ENCODE results near the gene PCDHB16.
A peak's percentile ranks its signal among the peaks of the same experiment; 100 is the strongest.
"Not testable (repeated sequence)": the region's sequence is repeated elsewhere in the genome, so short reads cannot be mapped to it uniquely, and the experiment has no call there.

PCDHB16 gene

DNA sequence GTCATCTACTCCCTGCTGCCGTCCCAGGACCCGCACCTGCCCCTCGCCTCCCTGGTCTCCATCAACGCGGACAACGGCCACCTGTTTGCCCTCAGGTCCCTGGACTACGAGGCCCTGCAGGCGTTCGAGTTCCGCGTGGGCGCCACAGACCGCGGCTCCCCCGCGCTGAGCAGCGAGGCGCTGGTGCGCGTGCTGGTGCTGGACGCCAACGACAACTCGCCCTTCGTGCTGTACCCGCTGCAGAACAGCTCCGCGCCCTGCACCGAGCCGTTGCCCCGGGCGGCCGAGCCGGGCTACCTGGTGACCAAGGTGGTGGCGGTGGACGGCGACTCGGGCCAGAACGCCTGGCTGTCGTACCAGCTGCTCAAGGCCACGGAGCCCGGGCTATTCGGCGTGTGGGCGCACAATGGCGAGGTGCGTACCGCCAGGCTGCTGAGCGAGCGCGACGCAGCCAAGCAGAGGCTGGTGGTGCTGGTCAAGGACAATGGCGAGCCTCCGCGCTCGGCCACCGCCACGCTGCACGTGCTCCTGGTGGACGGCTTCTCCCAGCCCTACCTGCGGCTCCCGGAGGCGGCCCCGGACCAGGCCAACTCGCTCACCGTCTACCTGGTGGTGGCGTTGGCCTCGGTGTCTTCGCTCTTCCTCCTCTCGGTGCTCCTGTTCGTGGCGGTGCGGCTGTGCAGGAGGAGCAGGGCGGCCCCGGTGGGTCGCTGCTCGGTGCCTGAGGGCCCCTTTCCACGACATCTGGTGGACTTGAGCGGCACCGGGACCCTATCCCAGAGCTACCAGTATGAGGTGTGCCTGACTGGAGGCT lies 7.7 kb upstream of the PCDHB16 start:
- not testable (repeated sequence) for H3K27ac Mint-ChIP-seq, ATAC-seq, H3K36me3 Mint-ChIP-seq, H3K4me3 Mint-ChIP-seq, H3K9me3 Mint-ChIP-seq, H3K4me1 Mint-ChIP-seq
- H3K27me3 Mint-ChIP-seq, result peaks cover 12% of the 10 kb centered on the region

- H3K27me3 Mint-ChIP-seq, result peaks cover 6% of the 10 kb centered on the region
- no peak for ATAC-seq
- no peaks in the 10 kb centered on the region for H3K9me3 Mint-ChIP-seq
- H3K4me3 Mint-ChIP-seq, result no peak overlapping the region
- no peaks in the 10 kb centered on the region for H3K4me1 Mint-ChIP-seq
- no peak overlapping the region for H3K27ac Mint-ChIP-seq
- no peaks in the 10 kb centered on the region for H3K36me3 Mint-ChIP-seq
Measured at GRCh38 chr5:141175933-141176332, 6.3 kb upstream of the PCDHB16 start.

DNA sequence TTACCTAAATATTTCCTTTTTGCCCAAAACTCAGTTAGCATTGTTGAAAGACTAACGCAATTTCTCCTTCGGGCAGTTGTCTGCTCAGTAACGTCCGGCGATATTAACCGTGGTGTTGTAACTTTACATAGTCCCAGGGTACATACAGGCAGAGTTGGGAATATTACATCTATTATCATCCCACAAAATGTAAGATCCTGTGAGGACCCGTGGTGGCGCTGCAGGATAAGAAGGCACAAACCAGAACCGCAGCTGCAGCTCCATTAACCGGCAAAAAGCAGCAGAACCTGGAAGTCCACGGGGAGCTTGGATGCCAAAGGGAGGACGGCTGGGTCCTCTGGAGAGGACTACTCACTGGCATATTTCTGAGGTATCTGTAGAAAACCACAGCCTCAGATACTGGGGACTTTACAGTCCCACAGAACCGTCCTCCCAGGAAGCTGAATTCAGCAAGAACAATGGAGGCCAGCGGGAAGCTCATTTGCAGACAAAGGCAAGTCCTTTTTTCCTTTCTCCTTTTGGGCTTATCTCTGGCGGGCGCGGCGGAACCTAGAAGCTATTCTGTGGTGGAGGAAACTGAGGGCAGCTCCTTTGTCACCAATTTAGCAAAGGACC lies 4.5 kb upstream of the PCDHB16 start, which contains the start of gene PCDHB8:
Gene PCDHB8, plus strand, starts transcription at position 214 of the 615 bp plus-strand sequence. Its CDS starts 245 bp downstream, at position 459.
- not testable (repeated sequence) for H3K4me1 Mint-ChIP-seq, H3K9me3 Mint-ChIP-seq, H3K4me3 Mint-ChIP-seq, H3K27ac Mint-ChIP-seq, H3K36me3 Mint-ChIP-seq, ATAC-seq
- H3K27me3 Mint-ChIP-seq, result peaks cover 13% of the 10 kb centered on the region

DNA sequence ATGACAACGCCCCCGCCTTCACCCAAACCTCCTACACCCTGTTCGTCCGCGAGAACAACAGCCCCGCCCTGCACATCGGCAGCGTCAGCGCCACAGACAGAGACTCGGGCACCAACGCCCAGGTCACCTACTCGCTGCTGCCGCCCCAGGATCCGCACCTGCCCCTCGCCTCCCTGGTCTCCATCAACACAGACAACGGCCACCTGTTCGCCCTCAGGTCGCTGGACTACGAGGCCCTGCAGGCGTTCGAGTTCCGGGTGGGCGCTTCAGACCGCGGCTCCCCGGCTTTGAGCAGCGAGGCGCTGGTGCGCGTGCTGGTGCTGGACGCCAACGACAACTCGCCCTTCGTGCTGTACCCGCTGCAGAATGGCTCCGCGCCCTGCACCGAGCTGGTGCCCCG lies 2.8 kb upstream of the PCDHB16 start:
- not testable (repeated sequence) for H3K4me1 Mint-ChIP-seq, H3K4me3 Mint-ChIP-seq, H3K27ac Mint-ChIP-seq, H3K9me3 Mint-ChIP-seq, ATAC-seq, H3K36me3 Mint-ChIP-seq
- H3K27me3 Mint-ChIP-seq, result peaks cover 24% of the 10 kb centered on the region

- H3K4me3 Mint-ChIP-seq, H3K4me1 Mint-ChIP-seq, H3K36me3 Mint-ChIP-seq, H3K9me3 Mint-ChIP-seq, H3K27ac Mint-ChIP-seq, ATAC-seq: not testable (repeated sequence)
- peaks cover 29% of the 10 kb centered on the region for H3K27me3 Mint-ChIP-seq
Measured at GRCh38 chr5:141179876-141180275, 2.3 kb upstream of the PCDHB16 start.

DNA sequence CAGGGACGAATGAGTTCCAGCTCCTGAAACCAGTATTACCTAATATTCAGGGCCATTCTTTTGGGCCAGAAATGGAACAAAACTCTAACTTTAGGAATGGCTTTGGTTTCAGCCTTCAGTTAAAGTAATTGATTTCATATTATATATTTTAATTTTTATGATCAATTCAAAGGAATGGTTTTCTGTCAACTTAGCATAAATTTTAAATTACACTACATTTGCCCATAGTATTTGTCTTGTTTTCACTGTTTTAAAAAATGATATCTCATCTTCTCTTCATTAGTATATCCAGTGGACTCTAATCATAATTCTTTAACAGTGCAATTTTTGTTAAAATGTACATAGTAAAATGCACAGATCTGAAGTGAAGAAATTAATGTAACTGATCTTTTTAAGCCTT lies 1.9 kb upstream of the PCDHB16 start:
- peaks cover 13% of the 10 kb centered on the region for H3K9me3 Mint-ChIP-seq
- no peaks in the 10 kb centered on the region for H3K36me3 Mint-ChIP-seq
- H3K27me3 Mint-ChIP-seq, result peaks cover 33% of the 10 kb centered on the region
- H3K4me3 Mint-ChIP-seq, result no peak overlapping the region
- no peak overlapping the region for H3K27ac Mint-ChIP-seq
- no peak for ATAC-seq
- H3K4me1 Mint-ChIP-seq, result no peaks in the 10 kb centered on the region

DNA sequence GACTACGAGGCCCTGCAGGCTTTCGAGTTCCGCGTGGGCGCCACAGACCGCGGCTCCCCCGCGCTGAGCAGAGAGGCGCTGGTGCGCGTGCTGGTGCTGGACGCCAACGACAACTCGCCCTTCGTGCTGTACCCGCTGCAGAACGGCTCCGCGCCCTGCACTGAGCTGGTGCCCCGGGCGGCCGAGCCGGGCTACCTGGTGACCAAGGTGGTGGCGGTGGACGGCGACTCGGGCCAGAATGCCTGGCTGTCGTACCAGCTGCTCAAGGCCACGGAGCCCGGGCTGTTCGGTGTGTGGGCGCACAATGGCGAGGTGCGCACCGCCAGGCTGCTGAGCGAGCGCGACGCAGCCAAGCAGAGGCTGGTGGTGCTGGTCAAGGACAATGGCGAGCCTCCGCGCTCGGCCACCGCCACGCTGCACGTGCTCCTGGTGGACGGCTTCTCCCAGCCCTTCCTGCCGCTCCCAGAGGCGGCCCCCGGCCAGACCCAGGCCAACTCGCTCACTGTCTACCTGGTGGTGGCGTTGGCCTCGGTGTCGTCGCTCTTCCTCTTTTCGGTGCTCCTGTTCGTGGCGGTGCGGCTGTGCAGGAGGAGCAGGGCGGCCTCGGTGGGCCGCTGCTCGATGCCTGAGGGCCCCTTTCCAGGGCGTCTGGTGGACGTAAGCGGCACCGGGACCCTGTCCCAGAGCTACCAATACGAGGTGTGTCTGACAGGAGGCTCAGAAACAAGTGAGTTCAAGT lies 2.1 kb downstream of the PCDHB16 start:
- not testable (repeated sequence) for H3K4me1 Mint-ChIP-seq, H3K27ac Mint-ChIP-seq, ATAC-seq, H3K36me3 Mint-ChIP-seq, H3K4me3 Mint-ChIP-seq
- H3K27me3 Mint-ChIP-seq, result peaks cover 59% of the 10 kb centered on the region
- H3K9me3 Mint-ChIP-seq, result peaks cover 19% of the 10 kb centered on the region

- Mint-ChIP-seq H3K36me3 (peaks cover 5% of the 10 kb centered on the region), H3K4me3 (peak within 1 kb of the TSS; percentile 50), H3K9me3 (peaks cover 20% of the 10 kb centered on the region), H3K27me3 (peaks cover 68% of the 10 kb centered on the region), H3K4me1 (peaks cover 10% of the 10 kb centered on the region), H3K27ac (no peak within 1 kb of the TSS)
- ATAC-seq, result no peak
Measured at GRCh38 chr5:141186897-141187512, 4.8 kb downstream of the PCDHB16 start, which contains the start of gene PCDHB9. Gene PCDHB9 (plus strand): TSS chr5:141187161. CDS start chr5:141187319, 158 bp downstream.

DNA sequence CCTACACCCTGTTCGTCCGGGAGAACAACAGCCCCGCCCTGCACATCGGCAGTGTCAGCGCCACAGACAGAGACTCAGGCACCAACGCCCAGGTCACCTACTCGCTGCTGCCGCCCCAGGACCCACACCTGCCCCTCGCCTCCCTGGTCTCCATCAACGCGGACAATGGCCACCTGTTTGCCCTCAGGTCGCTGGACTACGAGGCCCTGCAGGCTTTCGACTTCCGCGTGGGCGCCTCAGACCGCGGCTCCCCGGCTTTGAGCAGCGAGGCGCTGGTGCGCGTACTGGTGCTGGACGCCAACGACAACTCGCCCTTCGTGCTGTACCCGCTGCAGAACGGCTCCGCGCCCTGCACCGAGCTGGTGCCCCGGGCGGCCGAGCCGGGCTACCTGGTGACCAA lies 6.5 kb downstream of the PCDHB16 start:
- Mint-ChIP-seq H3K4me1 (peaks cover 14% of the 10 kb centered on the region), H3K9me3 (peaks cover 18% of the 10 kb centered on the region), H3K27me3 (peaks cover 55% of the 10 kb centered on the region)
- ATAC-seq, H3K4me3 Mint-ChIP-seq, H3K36me3 Mint-ChIP-seq, H3K27ac Mint-ChIP-seq: not testable (repeated sequence)

- peaks cover 14% of the 10 kb centered on the region for H3K4me1 Mint-ChIP-seq
- H3K27ac Mint-ChIP-seq, H3K36me3 Mint-ChIP-seq, ATAC-seq, H3K4me3 Mint-ChIP-seq: not testable (repeated sequence)
- peaks cover 55% of the 10 kb centered on the region for H3K27me3 Mint-ChIP-seq
- peaks cover 18% of the 10 kb centered on the region for H3K9me3 Mint-ChIP-seq
Measured at GRCh38 chr5:141189131-141189530, 6.9 kb downstream of the PCDHB16 start.

- peaks cover 8% of the 10 kb centered on the region for H3K4me1 Mint-ChIP-seq
- no peak within 1 kb of the TSS for H3K4me3 Mint-ChIP-seq
- peaks cover 7% of the 10 kb centered on the region for H3K36me3 Mint-ChIP-seq
- peaks cover 26% of the 10 kb centered on the region for H3K27me3 Mint-ChIP-seq
- ATAC-seq, result no peak
- peaks cover 11% of the 10 kb centered on the region for H3K9me3 Mint-ChIP-seq
- no peak within 1 kb of the TSS for H3K27ac Mint-ChIP-seq
Measured at GRCh38 chr5:141192110-141192725, 10.0 kb downstream of the PCDHB16 start, which contains the start of gene PCDHB10. Gene PCDHB10 (plus strand): TSS chr5:141192353. CDS start chr5:141192553, 200 bp downstream.

DNA sequence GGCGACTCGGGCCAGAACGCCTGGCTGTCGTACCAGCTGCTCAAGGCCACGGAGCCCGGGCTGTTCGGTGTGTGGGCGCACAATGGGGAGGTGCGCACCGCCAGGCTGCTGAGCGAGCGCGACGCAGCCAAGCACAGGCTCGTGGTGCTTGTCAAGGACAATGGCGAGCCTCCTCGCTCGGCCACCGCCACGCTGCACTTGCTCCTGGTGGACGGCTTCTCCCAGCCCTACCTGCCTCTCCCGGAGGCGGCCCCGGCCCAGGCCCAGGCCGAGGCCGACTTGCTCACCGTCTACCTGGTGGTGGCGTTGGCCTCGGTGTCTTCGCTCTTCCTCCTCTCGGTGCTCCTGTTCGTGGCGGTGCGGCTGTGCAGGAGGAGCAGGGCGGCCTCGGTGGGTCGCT lies 12.1 kb downstream of the PCDHB16 start:
- H3K4me1 Mint-ChIP-seq, H3K27ac Mint-ChIP-seq, ATAC-seq, H3K4me3 Mint-ChIP-seq, H3K36me3 Mint-ChIP-seq: not testable (repeated sequence)
- Mint-ChIP-seq H3K9me3 (peaks cover 13% of the 10 kb centered on the region), H3K27me3 (peaks cover 31% of the 10 kb centered on the region)

DNA sequence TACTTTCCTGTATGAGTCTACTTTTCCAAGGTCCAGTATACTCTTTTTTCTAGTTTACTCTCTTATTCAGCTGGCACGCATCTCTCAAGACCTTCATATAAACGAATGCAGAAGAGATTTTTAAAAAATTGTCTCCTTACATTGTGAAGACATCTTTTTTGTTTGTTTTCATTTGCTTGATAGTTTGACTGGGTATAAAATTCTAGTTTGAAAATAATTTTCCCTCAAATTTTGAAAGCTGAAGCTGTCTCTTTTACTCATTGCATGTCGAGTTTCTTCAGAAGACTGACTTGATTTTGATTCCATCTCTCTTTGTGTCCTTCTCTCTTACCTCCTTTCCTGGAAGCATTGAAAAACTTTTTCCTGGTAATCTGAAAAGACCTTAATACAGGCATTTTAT lies 14.2 kb downstream of the PCDHB16 start:
- Mint-ChIP-seq H3K27me3 (peaks cover 23% of the 10 kb centered on the region), H3K36me3 (peaks cover 7% of the 10 kb centered on the region), H3K4me3 (no peak overlapping the region), H3K27ac (no peak overlapping the region), H3K4me1 (peaks cover 5% of the 10 kb centered on the region), H3K9me3 (peaks cover 13% of the 10 kb centered on the region)
- ATAC-seq, result no peak

DNA sequence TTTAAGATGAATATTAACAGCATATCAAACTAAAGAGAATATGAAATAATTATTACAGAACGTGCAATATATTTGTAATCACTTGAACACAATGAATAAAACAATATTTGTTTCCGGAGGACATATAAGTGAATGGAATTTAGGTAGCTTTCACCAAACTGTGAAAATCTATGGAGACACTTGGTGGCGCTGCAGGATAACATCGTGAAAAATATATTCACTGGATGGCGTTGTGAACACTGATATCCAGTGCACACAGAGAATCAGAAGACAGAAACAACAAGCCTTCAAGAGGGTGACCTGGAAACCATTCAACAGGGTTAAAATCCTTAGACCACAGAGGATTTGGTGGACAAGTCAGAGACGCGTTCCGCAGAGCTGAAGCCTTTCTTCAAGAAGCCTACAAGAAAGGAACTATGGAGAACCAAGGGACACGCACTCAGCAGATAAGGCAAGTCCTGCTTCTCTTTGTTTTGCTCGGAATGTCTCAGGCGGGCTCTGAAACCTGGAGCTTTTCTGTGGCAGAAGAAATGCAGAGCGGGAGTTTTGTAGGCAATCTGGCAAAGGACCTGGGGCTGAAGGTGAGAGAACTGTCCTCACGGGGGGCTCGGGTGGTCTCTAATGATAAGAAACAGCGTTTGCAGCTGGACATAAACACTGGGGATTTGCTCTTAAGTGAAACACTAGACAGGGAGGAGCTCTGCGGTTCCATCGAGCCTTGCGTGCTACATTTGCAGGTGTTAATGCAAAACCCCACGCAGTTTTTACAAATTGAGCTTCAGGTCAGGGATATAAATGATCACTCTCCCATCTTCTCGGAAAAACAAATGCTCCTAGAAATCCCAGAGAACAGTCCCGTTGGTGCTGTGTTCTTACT lies 17.4 kb downstream of the PCDHB16 start, which contains the start of gene PCDHB11:
Gene PCDHB11, plus strand, starts transcription at position 269 of the 877 bp plus-strand sequence. Its CDS starts 148 bp downstream, at position 417.
- no peaks in the 10 kb centered on the region for H3K4me1 Mint-ChIP-seq
- H3K27me3 Mint-ChIP-seq, result peaks cover 18% of the 10 kb centered on the region
- no peaks in the 10 kb centered on the region for H3K36me3 Mint-ChIP-seq
- no peak within 1 kb of the TSS for H3K27ac Mint-ChIP-seq
- ATAC-seq, result no peak
- H3K4me3 Mint-ChIP-seq, result no peak within 1 kb of the TSS
- peaks cover 6% of the 10 kb centered on the region for H3K9me3 Mint-ChIP-seq

All from stimulated activated memory B cell treated with anti-CD40 and anti-IgM and Interleukin-4, amounts not matched to agents 10 μg/mL and 1 μg/mL and 100 μg/mL, for 72 hours (primary cell).